ENCODE measurements around the gene BEGAIN.

BEGAIN gene

GRCh38 chr14:100587086-100587762 lies at the start of gene BEGAIN:
TSS of gene BEGAIN (minus strand) at chr14:100587417. CDS start at chr14:100587290, 127 bp downstream.
- peak within 1 kb of the TSS; percentile 38 to 47 for H3K4me3 ChIP-seq (replicated peaks in 1 of 2; ENCODE audit: low read depth in 2 of 2, low read length in 2 of 2)
- no peak for DNase-seq (ENCODE audit: low read depth in 2 of 2)
- TF ChIP-seq CTCF (IDR thresholded peaks at IDR 0.05; ENCODE audit: low read depth, low read length): no peak

GRCh38 chr14:100636559-100636958 lies 49.3 kb upstream of the BEGAIN start:
- no peak overlapping the region for H3K4me3 ChIP-seq (replicated peaks in 1 of 2; ENCODE audit: low read depth in 2 of 2, low read length in 2 of 2)
- DNase-seq (ENCODE audit: low read depth in 2 of 2): no peak
- no peak for TF ChIP-seq CTCF (IDR thresholded peaks at IDR 0.05; ENCODE audit: low read depth, low read length)

- no peak for TF ChIP-seq CTCF (IDR thresholded peaks at IDR 0.05; ENCODE audit: low read depth, low read length)
- no peak for DNase-seq (ENCODE audit: low read depth in 2 of 2)
Observed at GRCh38 chr14:100634026-100634425, 46.8 kb upstream of the BEGAIN start.

GRCh38 chr14:100633406-100633805 lies 46.2 kb upstream of the BEGAIN start:
- no peak for TF ChIP-seq CTCF (IDR thresholded peaks at IDR 0.05; ENCODE audit: low read depth, low read length)
- no peak for DNase-seq (ENCODE audit: low read depth in 2 of 2)

More at GRCh38 chr14:100634026-100634425, 46.8 kb upstream of the BEGAIN start:
- H3K4me3 ChIP-seq (replicated peaks in 1 of 2; ENCODE audit: low read depth in 2 of 2, low read length in 2 of 2): no peak overlapping the region

GRCh38 chr14:100629696-100630095 lies 42.5 kb upstream of the BEGAIN start:
- DNase-seq (ENCODE audit: low read depth in 2 of 2): no peak

More at GRCh38 chr14:100633406-100633805, 46.2 kb upstream of the BEGAIN start:
- H3K4me3 ChIP-seq (replicated peaks in 1 of 2; ENCODE audit: low read depth in 2 of 2, low read length in 2 of 2): no peak overlapping the region

GRCh38 chr14:100629098-100629497 lies 41.9 kb upstream of the BEGAIN start:
- TF ChIP-seq CTCF (IDR thresholded peaks at IDR 0.05; ENCODE audit: low read depth, low read length): no peak
- no peak overlapping the region for H3K4me3 ChIP-seq (replicated peaks in 1 of 2; ENCODE audit: low read depth in 2 of 2, low read length in 2 of 2)
- no peak for DNase-seq (ENCODE audit: low read depth in 2 of 2)

More at GRCh38 chr14:100629696-100630095, 42.5 kb upstream of the BEGAIN start:
- H3K4me3 ChIP-seq (replicated peaks in 1 of 2; ENCODE audit: low read depth in 2 of 2, low read length in 2 of 2): no peak overlapping the region
- TF ChIP-seq CTCF (IDR thresholded peaks at IDR 0.05; ENCODE audit: low read depth, low read length): no peak

Data from cardiac fibroblast (primary cell).